Esophagus muscularis mucosa (tissue), 4 donors: ENCODE data around the gene FLNC.

Source experiments
- CTCF ChIP-seq, 3 experiments: fragments of 200-600 bp in 2 of 3; fragments of 450-650 bp in 1 of 3; sonication (generic) in 2 of 3; IDR thresholded peaks; one replicate each; pipeline ENCODE4 v1.5.1; 2017 to 2019; ENCODE audit warnings: antibody characterized with exemption in 3 of 3, mild to moderate bottlenecking in 2 of 3, moderate library complexity in 1 of 3
- EP300 ChIP-seq: sonication (generic); formaldehyde crosslinking; IDR thresholded peaks from one replicate; pipeline ENCODE4 v1.6.1; 2017; ENCODE audit warnings: antibody characterized with exemption
- POLR2A ChIP-seq: fragments of 450-650 bp; IDR thresholded peaks from one replicate; pipeline ENCODE4 v1.6.1; 2017; ENCODE audit warnings: antibody characterized with exemption, moderate library complexity, mild to moderate bottlenecking, low read depth
- POLR2AphosphoS5 ChIP-seq, 2 donors: sonication (generic); formaldehyde crosslinking; IDR thresholded peaks; one replicate each; pipeline ENCODE4 v1.6.1; 2017; ENCODE audit warnings: antibody characterized with exemption in 2 of 2

- no peak for TF ChIP-seq CTCF (IDR thresholded peaks at IDR 0.05)
- TF ChIP-seq EP300, result no peak
- no peak for TF ChIP-seq POLR2A
- TF ChIP-seq POLR2AphosphoS5 (IDR thresholded peaks at IDR 0.05), result no peak
These were observed 37.0 kb downstream of the FLNC start for GRCh38 chr7:128867241-128867640.
